HepG2 (cell line): Measurements from ENCODE around the gene PRXL2B. TPM values are rescaled to one million over a fixed set of nuclear protein-coding genes. Genes with fewer than 3 reads are reported as not detected.

Source experiments
- ATRX ChIP-seq: sonication (generic); formaldehyde crosslinking; IDR thresholded peaks from 2 replicates; pipeline ENCODE4 v1.4.0; 2020; ENCODE audit warnings: missing genetic modification reagents, borderline replicate concordance
- CREB1 ChIP-seq, 2 experiments: fragments of 450-650 bp in 1 of 2; IDR thresholded peaks; 2 replicates each; pipeline ENCODE4 v1.6.1; 2016 to 2017; ENCODE audit warnings: control low read depth in 1 of 2, mild to moderate bottlenecking in 1 of 2, missing compliant biosample characterization in 1 of 2, missing genetic modification characterization in 1 of 2
- CSRNP1 ChIP-seq: sonication (generic); formaldehyde crosslinking; IDR thresholded peaks from 2 replicates; pipeline ENCODE4 v1.8.1; 2023; ENCODE audit warnings: mild to moderate bottlenecking, missing genetic modification reagents
- KAT2B ChIP-seq: fragments of 150-350 bp; IDR thresholded peaks from 2 replicates; pipeline ENCODE4 v1.6.1; 2014; ENCODE audit warnings: low read depth, low read length, borderline replicate concordance
- NFE2L2 ChIP-seq: fragments of 150-350 bp; IDR thresholded peaks from 2 replicates; pipeline ENCODE4 v1.6.1; 2014; ENCODE audit warnings: low read length
- RORA ChIP-seq: sonication (generic); formaldehyde crosslinking; IDR thresholded peaks from 2 replicates; pipeline ENCODE4 v1.5.0; 2020; ENCODE audit warnings: mild to moderate bottlenecking, missing genetic modification reagents, moderate library complexity
- SMAD1 ChIP-seq: sonication (generic); formaldehyde crosslinking; IDR thresholded peaks from 2 replicates; pipeline ENCODE4 v1.4.0; 2020; ENCODE audit warnings: missing genetic modification reagents, low read depth, mild to moderate bottlenecking, borderline replicate concordance
- SNAPC2 ChIP-seq: sonication (generic); formaldehyde crosslinking; IDR thresholded peaks from 2 replicates; pipeline ENCODE4 v1.8.1; 2022; ENCODE audit warnings: mild to moderate bottlenecking, missing genetic modification reagents
- SRSF9 ChIP-seq: fragments of 200-400 bp; formaldehyde crosslinking; IDR thresholded peaks from 2 replicates; pipeline ENCODE4 v1.6.1; 2018; ENCODE audit warnings: borderline replicate concordance, mild to moderate bottlenecking, low read depth, low read length; ENCODE audit not compliant: insufficient read depth, poor library complexity, severe bottlenecking
- SYNCRIP ChIP-seq: fragments of 200-400 bp; formaldehyde crosslinking; IDR thresholded peaks from 2 replicates; pipeline ENCODE4 v1.6.1; 2018; ENCODE audit warnings: mild to moderate bottlenecking, low read depth, low read length; ENCODE audit not compliant: insufficient read depth
- TCF7L2 ChIP-seq: IDR thresholded peaks from 2 replicates; pipeline ENCODE4 v1.6.1; 2011; ENCODE audit warnings: mild to moderate bottlenecking, low read depth, low read length, moderate library complexity
- TRAFD1 ChIP-seq: sonication (generic); formaldehyde crosslinking; IDR thresholded peaks from 2 replicates; pipeline ENCODE4 v1.5.1; 2020; ENCODE audit warnings: missing genetic modification reagents, mild to moderate bottlenecking, borderline replicate concordance
- ZNF251 ChIP-seq: sonication (generic); formaldehyde crosslinking; IDR thresholded peaks from 2 replicates; pipeline ENCODE4 v1.9.0; 2021; ENCODE audit warnings: mild to moderate bottlenecking, missing genetic modification reagents
- ZNF354B ChIP-seq: sonication (generic); formaldehyde crosslinking; IDR thresholded peaks from 2 replicates; pipeline ENCODE4 v1.8.0; 2022; ENCODE audit warnings: mild to moderate bottlenecking, missing genetic modification reagents
- ZNF501 ChIP-seq: sonication (generic); formaldehyde crosslinking; IDR thresholded peaks from 2 replicates; pipeline ENCODE4 v1.5.1; 2020; ENCODE audit warnings: mild to moderate bottlenecking, moderate library complexity, missing genetic modification reagents
- ZNF562 ChIP-seq: sonication (generic); formaldehyde crosslinking; IDR thresholded peaks from 2 replicates; pipeline ENCODE4 v1.8.0; 2022; ENCODE audit warnings: missing genetic modification reagents, borderline replicate concordance
- ZNF724P ChIP-seq: sonication (generic); formaldehyde crosslinking; IDR thresholded peaks from 2 replicates; pipeline ENCODE4 v1.8.0; 2022; ENCODE audit warnings: missing genetic modification reagents, borderline replicate concordance
- ZNF749 ChIP-seq: sonication (generic); formaldehyde crosslinking; IDR thresholded peaks from 2 replicates; pipeline ENCODE4 v1.8.0; 2022; ENCODE audit warnings: mild to moderate bottlenecking, missing genetic modification reagents, moderate library complexity, borderline replicate concordance
- ZSCAN25 ChIP-seq: sonication (generic); formaldehyde crosslinking; IDR thresholded peaks from 2 replicates; pipeline ENCODE4 v1.8.0; 2022; ENCODE audit warnings: mild to moderate bottlenecking, missing genetic modification reagents
- polyA plus RNA-seq, 8 experiments: library from polyadenylated mRNA; depleted of rRNA in 3 of 8; stranded (reverse) in 7 of 8; unstranded in 1 of 8; fragments of >200 nt; fragmentation: Illumina TruSeq in 4 of 8; extraction: Trizol in 4 of 8; gene quantifications; 2 replicates each; pipeline versions ENCODE4 v1.2.1 to v1.2.3, GENCODE V29; 2011 to 2016; ENCODE audit warnings: low read depth in 4 of 8, missing spikeins in 1 of 8, mixed read lengths in 1 of 8; ENCODE audit not compliant: insufficient read depth in 1 of 8
- total RNA-seq, 5 experiments: library from RNA; depleted of rRNA; stranded (reverse); fragments of >200 nt; fragmentation: Illumina TruSeq; extraction: Trizol; gene quantifications; 2 replicates each; pipeline ENCODE4 v1.2.3, GENCODE V29; 2016; ENCODE audit warnings: low read depth in 1 of 5
- TF ChIP-seq, protein P1 (sequence below): IDR thresholded peaks from 2 replicates; pipeline ENCODE4 v1.6.1; 2016
- TF ChIP-seq, protein P2 (sequence below): sonication (generic); formaldehyde crosslinking; IDR thresholded peaks from 2 replicates; pipeline ENCODE4 v1.5.1; 2020; ENCODE audit warnings: mild to moderate bottlenecking, missing genetic modification reagents

PRXL2B gene
- total and polyA plus RNA-seq, 2 of the 13 experiments (the other 11 are each of a cell fraction or from before 2014, with no cell fraction given), result 16.8 to 22.1 TPM

DNA sequence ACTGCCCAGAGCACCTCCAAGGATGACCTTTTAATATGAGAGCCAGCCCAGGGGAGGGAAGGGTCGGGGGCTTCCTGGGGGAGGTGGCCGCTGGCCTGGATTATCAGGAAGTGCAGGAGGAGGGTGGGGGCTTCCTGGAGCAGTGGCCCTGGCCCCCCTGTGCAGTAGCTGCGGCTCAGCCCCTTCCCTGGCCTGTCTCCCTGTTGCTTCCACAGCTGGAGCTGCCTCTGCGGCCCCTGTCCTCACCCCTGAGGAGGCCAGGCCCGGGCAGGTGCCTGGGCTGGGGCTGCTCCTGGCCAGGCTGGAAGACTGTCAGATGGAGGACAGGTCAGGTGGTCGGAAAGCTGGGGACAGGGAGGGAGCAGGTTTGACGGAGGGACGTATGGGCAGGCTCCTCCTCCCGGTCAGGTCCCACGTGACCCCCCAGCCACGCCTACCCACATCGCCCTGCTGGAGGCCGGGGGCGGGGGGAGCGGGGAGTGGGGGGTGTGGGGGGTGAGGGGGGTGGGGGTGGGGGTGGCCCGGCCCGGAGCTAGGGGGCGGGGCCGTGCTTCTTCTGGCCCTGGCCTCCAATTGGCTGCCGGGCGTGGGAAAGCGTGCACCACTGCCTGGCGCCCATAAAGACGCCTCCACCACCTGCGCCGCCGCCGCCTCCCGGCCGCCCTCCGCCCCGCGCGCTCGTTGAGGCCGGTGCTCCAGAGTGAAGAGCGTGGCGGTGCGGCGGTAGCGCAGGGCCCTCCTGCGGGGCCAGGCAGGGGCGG, 40.6 kb upstream of the PRXL2B start (continued):
- TF ChIP-seq, protein P1, sequence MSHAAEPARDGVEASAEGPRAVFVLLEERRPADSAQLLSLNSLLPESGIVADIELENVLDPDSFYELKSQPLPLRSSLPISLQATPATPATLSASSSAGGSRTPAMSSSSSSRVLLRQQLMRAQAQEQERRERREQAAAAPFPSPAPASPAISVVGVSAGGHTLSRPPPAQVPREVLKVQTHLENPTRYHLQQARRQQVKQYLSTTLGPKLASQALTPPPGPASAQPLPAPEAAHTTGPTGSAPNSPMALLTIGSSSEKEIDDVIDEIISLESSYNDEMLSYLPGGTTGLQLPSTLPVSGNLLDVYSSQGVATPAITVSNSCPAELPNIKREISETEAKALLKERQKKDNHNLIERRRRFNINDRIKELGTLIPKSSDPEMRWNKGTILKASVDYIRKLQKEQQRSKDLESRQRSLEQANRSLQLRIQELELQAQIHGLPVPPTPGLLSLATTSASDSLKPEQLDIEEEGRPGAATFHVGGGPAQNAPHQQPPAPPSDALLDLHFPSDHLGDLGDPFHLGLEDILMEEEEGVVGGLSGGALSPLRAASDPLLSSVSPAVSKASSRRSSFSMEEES (CRISPR knock-in tag), result 0 out of 2 replicates have a peak, but pooled peaks have one; percentile 49
- no peak for TF ChIP-seq TRAFD1
- no peak for TF ChIP-seq SNAPC2 (CRISPR knock-in tag)
- TF ChIP-seq ZNF749, result 0 out of 2 replicates have a peak, but pooled peaks have one; percentile 34
- TF ChIP-seq SRSF9, result no peak
- TF ChIP-seq NFE2L2, result no peak
- no peak for TF ChIP-seq ZNF724P (CRISPR knock-in tag)
- no peak for TF ChIP-seq KAT2B
- no peak for TF ChIP-seq ZSCAN25 (CRISPR knock-in tag)
- no peak for TF ChIP-seq ZNF251
- TF ChIP-seq ATRX (CRISPR knock-in tag), result no peak
- no peak for TF ChIP-seq ZNF354B (CRISPR knock-in tag)
- TF ChIP-seq SYNCRIP, result no peak
- TF ChIP-seq RORA (CRISPR knock-in tag), result no peak
- TF ChIP-seq CSRNP1 (CRISPR knock-in tag), result no peak
- no peak for TF ChIP-seq SMAD1 (CRISPR knock-in tag)
- TF ChIP-seq ZNF501, result no peak; the same call in 1 of the 2 replicates
- no peak for TF ChIP-seq ZNF562 (CRISPR knock-in tag)
- TF ChIP-seq CREB1 (IDR thresholded peaks at IDR 0.05), result no peak
- no peak for TF ChIP-seq CREB1 (CRISPR knock-in tag; IDR thresholded peaks at IDR 0.05)
- no peak for TF ChIP-seq TCF7L2
- TF ChIP-seq, protein P2, sequence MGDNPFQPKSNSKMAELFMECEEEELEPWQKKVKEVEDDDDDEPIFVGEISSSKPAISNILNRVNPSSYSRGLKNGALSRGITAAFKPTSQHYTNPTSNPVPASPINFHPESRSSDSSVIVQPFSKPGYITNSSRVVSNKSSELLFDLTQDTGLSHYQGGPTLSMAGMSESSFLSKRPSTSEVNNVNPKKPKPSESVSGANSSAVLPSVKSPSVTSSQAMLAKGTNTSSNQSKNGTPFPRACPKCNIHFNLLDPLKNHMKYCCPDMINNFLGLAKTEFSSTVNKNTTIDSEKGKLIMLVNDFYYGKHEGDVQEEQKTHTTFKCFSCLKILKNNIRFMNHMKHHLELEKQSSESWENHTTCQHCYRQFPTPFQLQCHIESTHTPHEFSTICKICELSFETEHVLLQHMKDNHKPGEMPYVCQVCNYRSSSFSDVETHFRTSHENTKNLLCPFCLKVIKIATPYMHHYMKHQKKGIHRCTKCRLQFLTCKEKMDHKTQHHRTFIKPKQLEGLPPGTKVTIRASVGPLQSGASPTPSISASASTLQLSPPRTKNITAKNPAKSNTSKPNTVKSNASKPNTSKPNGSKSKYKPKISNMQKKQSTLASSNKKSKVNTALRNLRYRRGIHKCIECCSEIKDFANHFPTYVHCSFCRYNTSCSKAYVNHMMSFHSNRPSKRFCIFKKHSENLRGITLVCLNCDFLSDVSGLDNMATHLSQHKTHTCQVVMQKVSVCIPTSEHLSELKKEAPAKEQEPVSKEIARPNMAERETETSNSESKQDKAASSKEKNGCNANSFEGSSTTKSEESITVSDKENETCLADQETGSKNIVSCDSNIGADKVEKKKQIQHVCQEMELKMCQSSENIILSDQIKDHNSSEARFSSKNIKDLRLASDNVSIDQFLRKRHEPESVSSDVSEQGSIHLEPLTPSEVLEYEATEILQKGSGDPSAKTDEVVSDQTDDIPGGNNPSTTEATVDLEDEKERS, result no peak
